ENCODE measurements around the gene ASIC4. TPM values are rescaled to one million over a fixed set of nuclear protein-coding genes. Genes with fewer than 3 reads are reported as not detected.

Gene ASIC4
- total RNA-seq, 4 donors from 2014 or later = not detected

- Histone ChIP-seq H3K4me1 (peaks cover 24 to 47% (median 43%) of the 10 kb centered on the region in 4 donors), H3K27me3 (peaks cover 0 to 4% (median 0%) of the 10 kb centered on the region in 4 donors), H3K9me3 (no peaks in the 10 kb centered on the region), H3K36me3 (peaks cover 0 to 24% (median 11%) of the 10 kb centered on the region in 4 donors), H3K4me3 (no peak overlapping the region), H3K27ac (replicated peaks in 1 of 4) (no peak overlapping the region)
- intact Hi-C loops (cut with DNase I) = no loop called here
- no peak for TF ChIP-seq CTCF (IDR thresholded peaks at IDR 0.05)
- TF ChIP-seq EP300 (IDR thresholded peaks at IDR 0.05) = no peak
- TF ChIP-seq POLR2A (IDR thresholded peaks at IDR 0.05; ENCODE audit: low read depth) = no peak
- no peak for TF ChIP-seq POLR2AphosphoS5 (IDR thresholded peaks at IDR 0.05)
- WGBS = 92% methylated on average over 14 of the region's 26 CpGs
- no peak for DNase-seq (ENCODE audit: extremely low spot score)
Measured at GRCh38 chr2:219547621-219548020, 33.3 kb downstream of the ASIC4 start.

GRCh38 chr2:219548990-219549389 is 34.7 kb downstream of the ASIC4 start:
- TF ChIP-seq POLR2A (IDR thresholded peaks at IDR 0.05; ENCODE audit: low read depth) (no peak), POLR2AphosphoS5 (IDR thresholded peaks at IDR 0.05) (no peak), CTCF (IDR thresholded peaks at IDR 0.05) (no peak), EP300 (IDR thresholded peaks at IDR 0.05) (no peak)
- H3K4me3 ChIP-seq = no peak overlapping the region
- no peak overlapping the region for H3K27ac ChIP-seq (replicated peaks in 1 of 4)
- DNase-seq (ENCODE audit: extremely low spot score) = no peak
- H3K4me1 ChIP-seq = peaks cover 25 to 49% (median 39%) of the 10 kb centered on the region in 4 donors
- peaks cover 0 to 24% (median 11%) of the 10 kb centered on the region in 4 donors for H3K36me3 ChIP-seq
- intact Hi-C loops (cut with DNase I) = no loop called here
- 95% methylated on average over 13 of the region's 18 CpGs for WGBS
- H3K9me3 ChIP-seq = no peaks in the 10 kb centered on the region
- H3K27me3 ChIP-seq = peaks cover 0 to 7% (median 0%) of the 10 kb centered on the region in 4 donors

GRCh38 chr2:219549619-219550018 is 35.3 kb downstream of the ASIC4 start:
- intact Hi-C loops (cut with DNase I) = no loop called here
- WGBS = 84% methylated on average over 6 of the region's 9 CpGs
- Histone ChIP-seq H3K27ac (replicated peaks in 1 of 4) (no peak overlapping the region), H3K36me3 (peaks cover 0 to 27% (median 11%) of the 10 kb centered on the region in 4 donors), H3K4me3 (no peak overlapping the region), H3K4me1 (peaks cover 19 to 43% (median 33%) of the 10 kb centered on the region in 4 donors), H3K9me3 (no peaks in the 10 kb centered on the region), H3K27me3 (peaks cover 0 to 9% (median 0%) of the 10 kb centered on the region in 4 donors)
- no peak for DNase-seq (ENCODE audit: extremely low spot score)
- TF ChIP-seq POLR2A (IDR thresholded peaks at IDR 0.05; ENCODE audit: low read depth) (no peak), POLR2AphosphoS5 (IDR thresholded peaks at IDR 0.05) (no peak), EP300 (IDR thresholded peaks at IDR 0.05) (no peak), CTCF (IDR thresholded peaks at IDR 0.05) (no peak)

- 4% methylated on average over 21 of the region's 54 CpGs for WGBS
- peak overlapping the region; percentile 58 to 86 (median 62) for H3K4me3 ChIP-seq
- peak overlapping the region; percentile 73 to 80 (median 76) for H3K27ac ChIP-seq (replicated peaks in 1 of 4)
- DNase-seq (ENCODE audit: extremely low spot score) = no peak
- H3K4me1 ChIP-seq = peaks cover 18 to 28% (median 26%) of the 10 kb centered on the region in 4 donors
- intact Hi-C loops (cut with DNase I) = no loop called here
- H3K36me3 ChIP-seq = peaks cover 4 to 45% (median 23%) of the 10 kb centered on the region in 4 donors
- no peaks in the 10 kb centered on the region for H3K9me3 ChIP-seq
- TF ChIP-seq EP300 (IDR thresholded peaks at IDR 0.05) (no peak), CTCF (IDR thresholded peaks at IDR 0.05) (no peak), POLR2AphosphoS5 (IDR thresholded peaks at IDR 0.05) (peak in 1 of 2 donors; percentile 30)
- H3K27me3 ChIP-seq = peaks cover 0 to 9% (median 0%) of the 10 kb centered on the region in 4 donors
Measured at GRCh38 chr2:219551441-219552381, 37.4 kb downstream of the ASIC4 start.

All from esophagus muscularis mucosa (tissue), 4 donors.